ENCODE data around the gene SMIM5. TPM values are rescaled to one million over a fixed set of nuclear protein-coding genes. Genes with fewer than 3 reads are reported as not detected.

Gene SMIM5
- total and polyA plus RNA-seq, 9 of the 15 experiments (the other 6 are each of a cell fraction or from before 2014, with no cell fraction given), result 0.08 TPM; not detected in 8

- TF ChIP-seq CC2D1A (IDR thresholded peaks at IDR 0.05) (no peak), NFE2 (IDR thresholded peaks at IDR 0.05; ENCODE audit: low read depth) (no peak), U2AF1 (optimal IDR thresholded peaks at IDR 0.05; ENCODE audit: low read depth, low read length) (no peak), CREB5 (CRISPR knock-in tag; IDR thresholded peaks at IDR 0.05) (no peak), SNRNP70 (optimal IDR thresholded peaks at IDR 0.05; ENCODE audit: low read depth, low read length) (no peak)
Observed at GRCh38 chr17:75603123-75603522, 30.1 kb upstream of the SMIM5 start (continued).

GRCh38 chr17:75604034-75604695 is 29.1 kb upstream of the SMIM5 start:
- Histone ChIP-seq H4K20me1 (replicated peaks; ENCODE audit: control insufficient read depth, insufficient read depth, low read length) (peaks cover 4% of the 10 kb centered on the region; the same call in 1 of the 2 replicates), H3K4me2 (ENCODE audit: insufficient read depth, low read length) (no peak overlapping the region), H3K9me3 (replicated peaks; ENCODE audit: control insufficient read depth, insufficient read depth, low read depth, low read length) (no peaks in the 10 kb centered on the region), H3K27ac (ENCODE audit: extremely low read depth, low read depth, low read length) (no peak overlapping the region), H3K27me3 (ENCODE audit: control insufficient read depth in 2 of 2, insufficient read depth in 2 of 2, low read length in 2 of 2) (peaks cover 0 to 7% of the 10 kb centered on the region in 2 experiments; a peak in 3 of 5 replicates), H3K36me3 (ENCODE audit: control insufficient read depth, insufficient read depth, low read length) (no peaks in the 10 kb centered on the region), H2AFZ (ENCODE audit: low read depth, low read length) (no peak overlapping the region), H3K4me3 (no peak overlapping the region), H3K4me1 (replicated peaks in 1 of 2; ENCODE audit: control insufficient read depth in 2 of 2, insufficient read depth in 2 of 2, low read length in 2 of 2) (peaks cover 3 to 22% of the 10 kb centered on the region in 2 experiments; a peak in 3 of 5 replicates), H3K79me2 (ENCODE audit: control insufficient read depth, insufficient read depth, low read length) (no peaks in the 10 kb centered on the region), H3K9ac (ENCODE audit: insufficient read depth in 1 of 2, low read depth in 2 of 2, low read length in 2 of 2) (0 out of 4 replicates have a peak overlapping the region, but pooled peaks of 1 of the 2 experiments have one; percentile 61), H3K9me1 (ENCODE audit: control insufficient read depth, insufficient read depth, low read length) (no peaks in the 10 kb centered on the region)
- intact Hi-C loops (cut with micrococcal nuclease), result loop anchor here (5.0 kb wide), 1 partner anchor 143 kb away; no protein-coding TSS in a partner anchor
- no peak for FAIRE-seq
- TF ChIP-seq TEAD1 (CRISPR knock-in tag; IDR thresholded peaks at IDR 0.05) (no peak), ELF4 (CRISPR knock-in tag; IDR thresholded peaks at IDR 0.05) (no peak), MAFK (IDR thresholded peaks at IDR 0.05; ENCODE audit: low read length) (no peak)
- no peak for ATAC-seq
- ChIA-PET POLR2A (interaction anchor here (0.6 to 1.1 kb wide), 4 partner anchors 7 to 334 kb away, joined by 3 to 4 read pairs (median 3); no protein-coding TSS in a partner anchor), CTCF (ENCODE audit: low intra/inter-chr PET ratio) (no interaction called here)
- WGBS (ENCODE audit: insufficient coverage, low coverage, missing lambda C conversion rate), result 12% methylated on average over 8 of the region's 12 CpGs
- in situ Hi-C loops (cut with MboI), result no loop called here
- BruUV-seq (replicated peaks), result no TSS peak
- peak in 3 of 4 experiments; percentile 57 to 81 (median 81) for DNase-seq (ENCODE audit: extremely low read depth in 1 of 4, low spot score in 3 of 4)
